Measurements from ENCODE around the gene ST3GAL2.

DNA sequence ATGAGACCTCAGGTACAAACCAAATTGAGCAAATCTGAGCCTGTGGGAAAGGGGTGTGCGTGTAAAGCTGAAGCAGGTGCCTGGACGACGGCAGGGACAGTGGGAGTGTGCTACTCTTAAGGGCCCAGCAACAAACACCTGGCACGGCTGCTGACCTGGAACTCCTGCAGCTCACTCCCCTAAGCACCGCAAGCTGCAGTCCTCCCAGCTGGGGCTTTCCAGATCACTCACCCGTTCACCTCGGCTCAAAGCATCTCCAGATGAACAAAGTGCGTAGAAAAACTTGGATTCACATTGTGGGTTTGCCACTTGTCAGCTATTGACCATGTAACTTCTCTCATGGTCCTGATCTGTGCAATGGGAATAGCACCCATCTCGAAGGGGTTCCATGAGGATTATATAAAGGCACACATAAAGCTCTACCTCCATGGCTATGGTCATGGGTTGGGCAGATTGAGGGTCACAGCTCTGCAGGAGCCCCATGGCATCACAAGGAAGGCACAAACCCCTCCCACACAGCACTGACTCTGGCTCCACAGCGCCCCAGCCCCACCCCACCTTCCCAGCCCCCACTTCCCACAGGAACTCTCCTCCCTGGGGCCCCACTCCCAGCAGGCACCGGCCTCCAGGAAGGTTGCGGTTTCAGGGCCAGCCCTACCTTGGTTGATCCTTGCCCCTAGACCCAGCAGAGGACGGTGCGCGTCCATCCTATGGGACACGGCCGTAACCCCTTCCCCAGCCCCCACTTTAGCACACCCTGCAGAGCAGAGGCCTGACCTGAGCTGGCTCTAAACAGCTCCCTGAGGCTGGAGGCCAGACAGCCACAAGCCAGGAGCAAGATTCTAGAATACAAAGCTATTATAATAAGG, 21.9 kb downstream of the ST3GAL2 start:
- TF ChIP-seq, protein P1, sequence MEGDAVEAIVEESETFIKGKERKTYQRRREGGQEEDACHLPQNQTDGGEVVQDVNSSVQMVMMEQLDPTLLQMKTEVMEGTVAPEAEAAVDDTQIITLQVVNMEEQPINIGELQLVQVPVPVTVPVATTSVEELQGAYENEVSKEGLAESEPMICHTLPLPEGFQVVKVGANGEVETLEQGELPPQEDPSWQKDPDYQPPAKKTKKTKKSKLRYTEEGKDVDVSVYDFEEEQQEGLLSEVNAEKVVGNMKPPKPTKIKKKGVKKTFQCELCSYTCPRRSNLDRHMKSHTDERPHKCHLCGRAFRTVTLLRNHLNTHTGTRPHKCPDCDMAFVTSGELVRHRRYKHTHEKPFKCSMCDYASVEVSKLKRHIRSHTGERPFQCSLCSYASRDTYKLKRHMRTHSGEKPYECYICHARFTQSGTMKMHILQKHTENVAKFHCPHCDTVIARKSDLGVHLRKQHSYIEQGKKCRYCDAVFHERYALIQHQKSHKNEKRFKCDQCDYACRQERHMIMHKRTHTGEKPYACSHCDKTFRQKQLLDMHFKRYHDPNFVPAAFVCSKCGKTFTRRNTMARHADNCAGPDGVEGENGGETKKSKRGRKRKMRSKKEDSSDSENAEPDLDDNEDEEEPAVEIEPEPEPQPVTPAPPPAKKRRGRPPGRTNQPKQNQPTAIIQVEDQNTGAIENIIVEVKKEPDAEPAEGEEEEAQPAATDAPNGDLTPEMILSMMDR (IDR thresholded peaks at IDR 0.05): no peak
- no peak for TF ChIP-seq POLR2AphosphoS5 (IDR thresholded peaks at IDR 0.05; ENCODE audit: insufficient read depth in 1 of 2, low read depth in 1 of 2)
- TF ChIP-seq POLR2A (IDR thresholded peaks at IDR 0.05): no peak
